Erythroblast (primary cell): ENCODE results near the gene ITPR3.
"Not testable (repeated sequence)": the region's sequence is repeated elsewhere in the genome, so short reads cannot be mapped to it uniquely, and the experiment has no call there.

Experiments used
- GATA1 ChIP-seq: IDR thresholded peaks from 2 replicates; pipeline ENCODE4 v1.6.1; 2011; ENCODE audit warnings: low read depth, mild to moderate bottlenecking, control low read depth, low read length, moderate library complexity
- POLR2A ChIP-seq: IDR thresholded peaks from 2 replicates; pipeline ENCODE4 v1.6.1; 2011; ENCODE audit warnings: mild to moderate bottlenecking, low read length

DNA sequence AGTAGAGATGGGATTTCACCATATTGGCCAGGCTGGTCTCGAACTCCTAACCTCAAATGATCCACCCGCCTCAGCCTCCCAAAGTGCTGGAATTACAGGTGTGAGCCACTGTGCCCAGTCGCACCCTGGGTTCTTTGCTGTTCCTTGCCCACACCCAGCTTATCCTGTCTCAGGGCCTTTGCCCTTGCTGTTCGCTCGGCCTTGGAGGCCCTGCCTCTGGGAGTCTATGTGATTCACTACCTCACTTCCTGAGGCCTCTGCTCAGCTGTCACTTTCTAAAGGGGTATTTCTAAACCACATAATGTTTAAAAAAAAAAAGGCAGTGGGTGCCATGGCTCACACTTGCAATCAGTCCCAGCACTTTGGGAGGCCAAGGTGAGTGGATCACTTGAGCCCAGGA, 24.2 kb upstream of the ITPR3 start:
- not testable (repeated sequence) for TF ChIP-seq POLR2A, GATA1
